ENCODE measurements around the gene NUP188. TPM values are rescaled to one million over a fixed set of nuclear protein-coding genes. Genes with fewer than 3 reads are reported as not detected.

NUP188 gene
- polyA plus RNA-seq, 5 donors: 48.7 to 66.7 (median 51.0) TPM

Other genes with a start within 250 kb of the NUP188 start
- gene PKN3, start 245.2 kb upstream of the NUP188 start, polyA plus RNA-seq (ENCODE audit: insufficient read depth in 1 of 5, insufficient read length in 5 of 5, low replicate concordance in 1 of 5): 10 to 100 TPM; 11.6 to 13.8 (median 12.8) TPM
- gene ZDHHC12, start 223.6 kb upstream of the NUP188 start, polyA plus RNA-seq (ENCODE audit: insufficient read depth in 1 of 5, insufficient read length in 5 of 5, low replicate concordance in 1 of 5): 10 to 100 TPM in 2 of 5 donors, 1 to 10 TPM in 3; 8.3 to 14.6 (median 9.6) TPM
- 10 to 100 TPM; 20.4 to 32.3 (median 28.7) TPM for gene ZER1, start 175.8 kb upstream of the NUP188 start, polyA plus RNA-seq (ENCODE audit: insufficient read depth in 1 of 5, insufficient read length in 5 of 5, low replicate concordance in 1 of 5)
- 10 to 100 TPM; 20.5 to 30.0 (median 26.3) TPM for gene TBC1D13, start 160.4 kb upstream of the NUP188 start, polyA plus RNA-seq (ENCODE audit: insufficient read depth in 1 of 5, insufficient read length in 5 of 5, low replicate concordance in 1 of 5)
- 10 to 100 TPM in 1 of 5 donors, 1 to 10 TPM in 4; 2.7 to 12.8 (median 4.9) TPM for gene ENDOG, start 129.2 kb upstream of the NUP188 start, polyA plus RNA-seq (ENCODE audit: insufficient read depth in 1 of 5, insufficient read length in 5 of 5, low replicate concordance in 1 of 5)
- 10 to 100 TPM; 23.3 to 48.0 (median 33.9) TPM for gene SPOUT1, start 117.9 kb upstream of the NUP188 start, polyA plus RNA-seq (ENCODE audit: insufficient read depth in 1 of 5, insufficient read length in 5 of 5, low replicate concordance in 1 of 5)
- gene KYAT1, start 65.7 kb upstream of the NUP188 start, polyA plus RNA-seq (ENCODE audit: insufficient read depth in 1 of 5, insufficient read length in 5 of 5, low replicate concordance in 1 of 5): 10 to 100 TPM in 1 of 5 donors, 1 to 10 TPM in 4; 6.6 to 10.1 (median 7.9) TPM
- 10 to 100 TPM; 23.2 to 30.0 (median 26.5) TPM for gene LRRC8A, start 65.6 kb upstream of the NUP188 start, polyA plus RNA-seq (ENCODE audit: insufficient read depth in 1 of 5, insufficient read length in 5 of 5, low replicate concordance in 1 of 5)
- gene PHYHD1, start 26.7 kb upstream of the NUP188 start, polyA plus RNA-seq (ENCODE audit: insufficient read depth in 1 of 5, insufficient read length in 5 of 5, low replicate concordance in 1 of 5): 10 to 100 TPM; 33.0 to 48.7 (median 41.8) TPM
- gene DOLK, start 96 bp upstream of the NUP188 start, polyA plus RNA-seq (ENCODE audit: insufficient read depth in 1 of 5, insufficient read length in 5 of 5, low replicate concordance in 1 of 5): 10 to 100 TPM in 3 of 5 donors, 1 to 10 TPM in 2; 8.8 to 13.4 (median 10.9) TPM
- 10 to 100 TPM; 54.2 to 83.2 (median 67.8) TPM for gene SH3GLB2, start 80.6 kb downstream of the NUP188 start, polyA plus RNA-seq (ENCODE audit: insufficient read depth in 1 of 5, insufficient read length in 5 of 5, low replicate concordance in 1 of 5)
- gene MIGA2, start 88.9 kb downstream of the NUP188 start, polyA plus RNA-seq (ENCODE audit: insufficient read depth in 1 of 5, insufficient read length in 5 of 5, low replicate concordance in 1 of 5): 10 to 100 TPM; 11.7 to 22.0 (median 18.9) TPM
- 10 to 100 TPM; 13.2 to 18.4 (median 14.7) TPM for gene DOLPP1, start 133.4 kb downstream of the NUP188 start, polyA plus RNA-seq (ENCODE audit: insufficient read depth in 1 of 5, insufficient read length in 5 of 5, low replicate concordance in 1 of 5)
- 10 to 100 TPM; 19.3 to 31.8 (median 22.0) TPM for gene CRAT, start 163.1 kb downstream of the NUP188 start, polyA plus RNA-seq (ENCODE audit: insufficient read depth in 1 of 5, insufficient read length in 5 of 5, low replicate concordance in 1 of 5)
- gene PTPA, start 163.7 kb downstream of the NUP188 start, polyA plus RNA-seq (ENCODE audit: insufficient read depth in 1 of 5, insufficient read length in 5 of 5, low replicate concordance in 1 of 5): 100 to 1,000 TPM; 118 to 167 (median 126) TPM
- gene IER5L, start 230.6 kb downstream of the NUP188 start, polyA plus RNA-seq (ENCODE audit: insufficient read depth in 1 of 5, insufficient read length in 5 of 5, low replicate concordance in 1 of 5): 10 to 100 TPM in 1 of 5 donors, 1 to 10 TPM in 4; 5.2 to 13.5 (median 8.0) TPM

Measured in right lung (tissue), 5 donors.